ENCODE data around the gene TTL. TPM values are rescaled to one million over a fixed set of nuclear protein-coding genes. Genes with fewer than 3 reads are reported as not detected.
"Not testable (repeated sequence)": the region's sequence is repeated elsewhere in the genome, so short reads cannot be mapped to it uniquely, and the experiment has no call there.

The TTL gene
- total RNA-seq, 3 donors from 2014 or later, result 13.4 to 32.2 (median 20.3) TPM

DNA sequence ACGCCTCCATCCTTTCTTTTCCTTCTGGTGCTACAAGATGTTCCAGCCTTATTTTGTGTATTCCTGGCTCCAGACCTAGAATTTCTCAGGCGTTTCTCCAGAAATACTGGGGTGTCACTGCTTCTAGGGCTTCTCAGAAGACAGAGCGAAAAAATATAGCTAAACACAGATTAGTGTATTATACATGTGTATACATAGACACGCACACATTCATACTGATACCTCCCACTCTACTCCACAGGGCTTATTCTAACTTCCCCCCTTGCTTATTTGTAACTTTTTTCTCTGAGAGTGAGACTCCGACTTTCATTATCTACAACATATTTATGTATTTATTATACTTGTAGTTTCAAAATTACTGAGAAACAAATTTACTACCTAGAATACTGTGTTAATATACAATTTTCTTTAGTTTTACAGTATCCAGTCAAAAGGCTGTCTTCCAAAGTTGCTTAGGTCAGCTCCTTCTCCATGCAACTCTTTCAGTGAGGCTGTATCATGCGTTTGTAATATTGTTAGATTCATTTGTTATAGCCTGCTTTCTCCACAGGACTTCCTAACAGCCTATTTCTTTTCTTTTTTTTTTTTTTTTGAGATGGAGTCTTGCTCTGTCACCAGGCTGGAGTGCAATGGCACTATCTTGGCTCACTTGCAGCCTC is 43.2 kb upstream of the TTL start:
- H3K36me3 ChIP-seq (ENCODE audit: low read depth); H3K4me3 ChIP-seq; H3K9me3 ChIP-seq; ATAC-seq; DNase-seq; intact Hi-C loops (cut with DNase I, micrococcal nuclease); H3K4me1 ChIP-seq (ENCODE audit: low read depth): not testable (repeated sequence)

DNA sequence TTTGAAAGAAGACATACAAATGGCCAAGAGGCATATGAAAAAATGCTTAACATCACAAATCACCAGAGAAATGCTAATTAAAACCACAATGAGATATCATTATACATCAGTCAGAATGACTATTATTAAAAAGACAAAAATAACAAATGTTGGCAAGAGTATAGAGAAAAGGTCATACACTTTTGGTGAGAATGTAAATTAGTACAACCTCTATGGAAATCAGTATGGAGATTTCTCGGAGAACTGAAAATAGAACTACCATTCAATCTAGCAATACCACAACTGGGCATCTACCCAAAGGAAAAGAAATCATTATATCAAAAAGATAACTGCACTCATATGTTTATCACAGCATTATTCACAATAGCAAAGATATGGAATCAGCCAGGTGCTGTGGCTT is 37.7 kb upstream of the TTL start:
- intact Hi-C loops (cut with DNase I, micrococcal nuclease); ATAC-seq; H3K36me3 ChIP-seq (ENCODE audit: low read depth); H3K4me3 ChIP-seq; H3K9me3 ChIP-seq; H3K4me1 ChIP-seq (ENCODE audit: low read depth); DNase-seq: not testable (repeated sequence)

DNA sequence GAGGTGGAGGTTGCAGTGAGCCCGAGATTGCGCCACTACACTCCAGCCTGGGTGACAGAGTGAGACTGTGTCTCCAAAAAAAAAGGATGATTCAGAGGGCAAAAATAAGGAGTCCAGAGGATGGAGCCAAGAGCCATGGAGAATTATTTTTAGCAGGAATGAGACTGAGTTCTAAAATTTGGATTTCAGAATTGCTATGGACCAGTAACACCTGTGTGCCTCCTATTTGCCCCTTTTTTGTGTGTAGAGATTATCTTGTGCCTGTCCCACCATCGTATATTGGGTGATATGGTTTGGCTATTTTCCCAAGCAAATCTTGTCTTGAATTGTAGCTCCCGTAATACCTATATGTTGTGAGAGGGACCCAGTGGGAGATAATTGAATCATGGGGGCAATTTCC is 32.1 kb upstream of the TTL start:
- Histone ChIP-seq H3K36me3 (ENCODE audit: low read depth) (no peaks in the 10 kb centered on the region), H3K4me3 (no peak overlapping the region), H3K4me1 (ENCODE audit: low read depth) (no peaks in the 10 kb centered on the region), H3K9me3 (no peaks in the 10 kb centered on the region)
- intact Hi-C loops (cut with DNase I, micrococcal nuclease), result no loop called here
- ATAC-seq (no peak), DNase-seq (no peak)
- TF ChIP-seq, protein P1, sequence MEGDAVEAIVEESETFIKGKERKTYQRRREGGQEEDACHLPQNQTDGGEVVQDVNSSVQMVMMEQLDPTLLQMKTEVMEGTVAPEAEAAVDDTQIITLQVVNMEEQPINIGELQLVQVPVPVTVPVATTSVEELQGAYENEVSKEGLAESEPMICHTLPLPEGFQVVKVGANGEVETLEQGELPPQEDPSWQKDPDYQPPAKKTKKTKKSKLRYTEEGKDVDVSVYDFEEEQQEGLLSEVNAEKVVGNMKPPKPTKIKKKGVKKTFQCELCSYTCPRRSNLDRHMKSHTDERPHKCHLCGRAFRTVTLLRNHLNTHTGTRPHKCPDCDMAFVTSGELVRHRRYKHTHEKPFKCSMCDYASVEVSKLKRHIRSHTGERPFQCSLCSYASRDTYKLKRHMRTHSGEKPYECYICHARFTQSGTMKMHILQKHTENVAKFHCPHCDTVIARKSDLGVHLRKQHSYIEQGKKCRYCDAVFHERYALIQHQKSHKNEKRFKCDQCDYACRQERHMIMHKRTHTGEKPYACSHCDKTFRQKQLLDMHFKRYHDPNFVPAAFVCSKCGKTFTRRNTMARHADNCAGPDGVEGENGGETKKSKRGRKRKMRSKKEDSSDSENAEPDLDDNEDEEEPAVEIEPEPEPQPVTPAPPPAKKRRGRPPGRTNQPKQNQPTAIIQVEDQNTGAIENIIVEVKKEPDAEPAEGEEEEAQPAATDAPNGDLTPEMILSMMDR (IDR thresholded peaks at IDR 0.05), result no peak

DNA sequence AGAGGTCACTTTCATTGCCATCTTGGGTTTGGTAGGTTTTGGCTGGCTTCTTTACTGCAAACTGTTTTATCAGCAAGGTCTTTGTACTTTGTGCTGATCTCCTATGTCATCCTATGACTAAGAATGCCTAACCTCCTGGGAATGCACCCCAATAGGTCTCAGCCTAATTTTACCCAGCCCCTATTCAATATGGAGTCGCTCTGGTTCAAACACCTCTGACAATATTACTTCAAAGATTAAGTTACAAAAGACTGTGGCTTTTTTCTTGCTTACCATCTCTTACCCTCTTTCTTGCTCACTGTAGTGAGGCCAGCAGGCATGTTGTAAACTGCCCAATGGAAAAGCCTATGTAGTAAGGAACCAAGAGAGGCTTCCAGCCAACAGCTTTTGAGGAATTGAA is 30.6 kb upstream of the TTL start:
- DNase-seq (no peak), ATAC-seq (no peak)
- Histone ChIP-seq H3K9me3 (no peaks in the 10 kb centered on the region), H3K36me3 (ENCODE audit: low read depth) (no peaks in the 10 kb centered on the region), H3K4me1 (ENCODE audit: low read depth) (no peaks in the 10 kb centered on the region), H3K4me3 (no peak overlapping the region)
- intact Hi-C loops (cut with DNase I, micrococcal nuclease), result no loop called here
- TF ChIP-seq, protein P1 (IDR thresholded peaks at IDR 0.05), result no peak

DNA sequence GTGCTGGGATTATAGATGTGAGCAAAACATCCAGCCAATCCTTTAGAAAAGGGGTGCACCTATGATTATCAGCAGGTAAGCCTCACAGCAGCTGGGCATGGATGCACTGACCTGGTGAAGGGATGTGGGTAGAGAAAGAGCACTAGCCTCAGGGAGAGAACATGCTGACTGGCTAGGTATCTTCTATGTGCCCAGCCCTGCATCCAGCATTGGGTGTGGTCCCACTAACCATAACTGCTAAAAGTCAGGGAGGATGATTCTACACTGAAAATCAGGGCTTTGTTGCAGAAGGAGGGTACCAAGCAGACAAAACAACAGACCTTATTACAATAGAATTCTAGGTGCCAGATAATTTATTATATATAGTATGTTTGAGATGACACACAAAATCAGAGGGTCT is 27.4 kb upstream of the TTL start:
- no peak for ATAC-seq
- Histone ChIP-seq H3K36me3 (ENCODE audit: low read depth) (no peaks in the 10 kb centered on the region), H3K9me3 (no peaks in the 10 kb centered on the region), H3K4me3 (no peak overlapping the region), H3K4me1 (ENCODE audit: low read depth) (no peaks in the 10 kb centered on the region)
- TF ChIP-seq, protein P1 (IDR thresholded peaks at IDR 0.05), result no peak
- no peak for DNase-seq
- intact Hi-C loops (cut with DNase I, micrococcal nuclease), result no loop called here

DNA sequence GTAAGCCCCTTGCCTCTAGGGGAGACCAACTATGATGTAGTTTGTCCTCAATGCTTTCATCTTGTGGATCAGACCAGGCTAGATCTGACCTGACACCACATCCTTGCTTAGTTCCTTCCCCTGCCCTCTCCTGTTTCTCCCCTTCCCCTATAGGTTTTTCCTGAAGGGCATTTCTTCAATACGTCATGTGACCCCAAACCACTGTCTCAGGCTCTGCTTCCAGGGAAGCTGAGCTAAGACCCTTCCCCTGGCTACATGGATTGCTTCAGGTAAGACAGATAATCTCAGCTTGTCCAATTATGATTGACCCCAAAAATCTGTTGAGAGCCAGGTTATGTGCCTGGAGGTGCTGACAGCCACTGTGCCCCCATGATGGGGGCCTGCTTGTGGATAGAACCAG is 22.6 kb upstream of the TTL start:
- DNase-seq, result no peak
- ATAC-seq, result no peak
- no peaks in the 10 kb centered on the region for H3K4me1 ChIP-seq (ENCODE audit: low read depth)
- H3K36me3 ChIP-seq (ENCODE audit: low read depth), result no peaks in the 10 kb centered on the region
- no peak overlapping the region for H3K4me3 ChIP-seq
- no peaks in the 10 kb centered on the region for H3K9me3 ChIP-seq
- intact Hi-C loops (cut with DNase I, micrococcal nuclease), result no loop called here
- TF ChIP-seq, protein P1 (IDR thresholded peaks at IDR 0.05), result no peak

DNA sequence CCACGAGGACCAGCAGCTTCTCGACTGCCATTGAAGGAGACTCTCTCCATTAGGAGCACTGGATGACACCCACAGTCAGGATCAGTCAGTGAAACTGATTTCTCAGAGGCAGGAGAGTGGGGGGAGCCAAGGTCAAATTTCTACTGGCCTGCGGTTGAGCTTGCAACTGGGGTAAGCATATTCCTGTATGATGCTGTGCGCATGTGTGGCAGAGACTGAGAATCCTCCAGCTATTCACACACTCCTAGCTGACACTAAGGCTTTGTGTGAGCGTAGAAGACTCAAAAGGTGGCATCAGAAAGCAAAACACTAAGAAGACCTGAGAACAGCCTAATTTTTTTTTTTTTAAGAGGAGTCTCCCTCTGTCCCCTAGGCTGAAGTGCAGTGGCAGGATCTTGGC is 19.8 kb upstream of the TTL start:
- Histone ChIP-seq H3K36me3 (ENCODE audit: low read depth) (no peaks in the 10 kb centered on the region), H3K4me3 (no peak overlapping the region), H3K9me3 (no peaks in the 10 kb centered on the region), H3K4me1 (ENCODE audit: low read depth) (no peaks in the 10 kb centered on the region)
- TF ChIP-seq, protein P1 (IDR thresholded peaks at IDR 0.05), result no peak
- ATAC-seq (no peak), DNase-seq (no peak)
- intact Hi-C loops (cut with DNase I, micrococcal nuclease), result no loop called here

Measured in mucosa of descending colon (tissue), 3 donors.